K562 (cell line): ENCODE data around the gene ZNF768. TPM values are rescaled to one million over a fixed set of nuclear protein-coding genes. Genes with fewer than 3 reads are reported as not detected.
A peak's percentile ranks its signal among the peaks of the same experiment; 100 is the strongest.

ENCODE experiments used
- CREB1 ChIP-seq, 2 experiments: sonication (generic) in 1 of 2; formaldehyde crosslinking in 1 of 2; IDR thresholded peaks; 2 replicates each; pipeline versions ENCODE4 v1.6.1 to v1.8.0; 2012 to 2022; ENCODE audit warnings: inconsistent platforms in 1 of 2, mild to moderate bottlenecking in 1 of 2, missing genetic modification reagents in 1 of 2, moderate library complexity in 1 of 2
- CREM ChIP-seq: IDR thresholded peaks from 2 replicates; pipeline ENCODE4 v1.6.1; 2014; ENCODE audit warnings: antibody characterized with exemption, low read depth
- EGR1 ChIP-seq: fragments of 450-650 bp; conservative IDR thresholded peaks from 2 replicates; pipeline ENCODE4 v1.6.1; 2017; ENCODE audit warnings: mild to moderate bottlenecking
- FOXA1 ChIP-seq: fragments of 450-650 bp; IDR thresholded peaks from 2 replicates; pipeline ENCODE4 v1.6.1; 2016; ENCODE audit warnings: mild to moderate bottlenecking, borderline replicate concordance
- HMBOX1 ChIP-seq: sonication (generic); IDR thresholded peaks from 2 replicates; pipeline ENCODE4 v1.6.1; 2016
- JUN ChIP-seq, 2 experiments: sonication (generic) in 1 of 2; formaldehyde crosslinking in 1 of 2; IDR thresholded peaks; 2 replicates each; pipeline versions ENCODE4 v1.6.1 to v1.8.0; 2012 to 2022; ENCODE audit warnings: borderline replicate concordance in 2 of 2, mild to moderate bottlenecking in 2 of 2, improper control_type of control experiment in 1 of 2, low read depth in 1 of 2, low read length in 1 of 2, missing genetic modification reagents in 1 of 2
- MTA1 ChIP-seq: fragments of 450-650 bp; IDR thresholded peaks from 2 replicates; pipeline ENCODE4 v1.6.1; 2017; ENCODE audit warnings: borderline replicate concordance
- MYC ChIP-seq, 2 experiments: fragments of 250-450 bp in 1 of 2; sonication (Bioruptor Pico) in 1 of 2; IDR thresholded peaks; 2 replicates each; pipeline versions ENCODE4 v1.5.1 to v1.6.1; 2012 to 2021; ENCODE audit warnings: low read depth in 2 of 2, borderline replicate concordance in 1 of 2, improper control_type of control experiment in 1 of 2, low read length in 1 of 2, mild to moderate bottlenecking in 1 of 2, moderate library complexity in 1 of 2
- NR3C1 ChIP-seq: sonication (generic); formaldehyde crosslinking; IDR thresholded peaks from 2 replicates; pipeline ENCODE4 v1.8.1; 2022; ENCODE audit warnings: missing genetic modification reagents
- PHTF2 ChIP-seq: fragments of 250-450 bp; sonication (Bioruptor Pico); IDR thresholded peaks from 2 replicates; pipeline ENCODE4 v1.5.0; 2021; ENCODE audit warnings: mild to moderate bottlenecking
- PPARD ChIP-seq: fragments of 250-450 bp; sonication (Bioruptor Pico); IDR thresholded peaks from 2 replicates; pipeline ENCODE4 v1.8.0; 2022; ENCODE audit warnings: inconsistent platforms, mild to moderate bottlenecking, moderate library complexity
- RB1 ChIP-seq: fragments of 450-650 bp; IDR thresholded peaks from 2 replicates; pipeline ENCODE4 v1.6.1; 2017; ENCODE audit warnings: low read depth, mild to moderate bottlenecking
- RBFOX2 ChIP-seq: fragments of 200-400 bp; formaldehyde crosslinking; IDR thresholded peaks from 2 replicates; pipeline ENCODE4 v1.6.1; 2017; ENCODE audit warnings: low read depth, mild to moderate bottlenecking, low read length, moderate library complexity
- RFX1 ChIP-seq: fragments of 450-650 bp; IDR thresholded peaks from 2 replicates; pipeline ENCODE4 v1.6.1; 2016; ENCODE audit warnings: mild to moderate bottlenecking, moderate library complexity
- SPI1 ChIP-seq: IDR thresholded peaks from 2 replicates; pipeline ENCODE4 v1.6.1; 2011; ENCODE audit warnings: low read depth, low read length, control low read depth, borderline replicate concordance
- TBP ChIP-seq: optimal IDR thresholded peaks from 2 replicates; pipeline ENCODE3; 2011; ENCODE audit warnings: low read depth, low read length, improper control_type of control experiment
- ZBTB11 ChIP-seq, 3 experiments: fragments of 200-800 bp in 1 of 3; fragments of 250-450 bp in 1 of 3; fragments of 450-650 bp in 1 of 3; sonication (Bioruptor Pico) in 1 of 3; sonication (Bioruptor generic) in 1 of 3; formaldehyde crosslinking in 1 of 3; IDR thresholded peaks; 2 replicates each; pipeline versions ENCODE4 v1.6.1 to v1.8.0; 2016 to 2022; ENCODE audit warnings: mild to moderate bottlenecking in 2 of 3, missing genetic modification characterization in 2 of 3, missing compliant biosample characterization in 1 of 3, moderate library complexity in 1 of 3
- ZEB2 ChIP-seq: fragments of 450-650 bp; IDR thresholded peaks from 2 replicates; pipeline ENCODE4 v1.6.1; 2016
- ZNF143 ChIP-seq: sonication (generic); formaldehyde crosslinking; IDR thresholded peaks from 2 replicates; pipeline ENCODE4 v1.9.0; 2022; ENCODE audit warnings: mild to moderate bottlenecking, missing genetic modification reagents
- ZNF197 ChIP-seq: fragments of 200-800 bp; sonication (Bioruptor generic); IDR thresholded peaks from 2 replicates; pipeline ENCODE4 v1.6.1; 2016; ENCODE audit warnings: low read depth, missing genetic modification characterization, missing compliant biosample characterization
- ZNF239 ChIP-seq: fragments of 250-450 bp; sonication (Bioruptor Pico); IDR thresholded peaks from 2 replicates; pipeline ENCODE4 v1.4.0; 2020; ENCODE audit warnings: mild to moderate bottlenecking
- ZNF316 ChIP-seq: fragments of 450-650 bp; IDR thresholded peaks from 2 replicates; pipeline ENCODE4 v1.6.1; 2016
- ZNF436 ChIP-seq: fragments of 250-450, 450-650 bp; sonication (Bioruptor Pico); formaldehyde crosslinking; IDR thresholded peaks from 2 replicates; pipeline ENCODE4 v1.7.0; 2020; ENCODE audit warnings: mild to moderate bottlenecking
- ZNF583 ChIP-seq: fragments of 250-450 bp; sonication (Bioruptor Pico); IDR thresholded peaks from 2 replicates; pipeline ENCODE4 v1.4.0; 2020
- polyA plus RNA-seq, 8 experiments: library from polyadenylated mRNA; depleted of rRNA in 4 of 8; stranded (reverse) in 5 of 8; unstranded in 3 of 8; fragments of >200 nt; fragmentation: Nextera tagmentation in 2 of 8; fragmentation: Illumina TruSeq in 1 of 8; extraction: Ambion mirVana in 2 of 8; extraction: Trizol in 1 of 8; gene quantifications; 2 replicates each; pipeline versions ENCODE4 v1.2.1 to v1.2.3, GENCODE V29; 2011 to 2014; ENCODE audit warnings: inconsistent platforms in 1 of 8, missing spikeins in 1 of 8
- total RNA-seq, 7 experiments: library from RNA; depleted of rRNA in 6 of 7; stranded (reverse); fragments of >200 nt in 6 of 7; fragmentation: Illumina TruSeq in 2 of 7; extraction: Trizol in 2 of 7; gene quantifications; 2 replicates each; pipeline versions ENCODE4 v1.2.1 to v1.2.3, GENCODE V29; 2011 to 2021; ENCODE audit warnings: low replicate concordance in 1 of 7

Gene ZNF768
- total and polyA plus RNA-seq, 9 of the 15 experiments (the other 6 are each of a cell fraction or from before 2014, with no cell fraction given) = 0.13 to 50.7 (median 26.9) TPM

- TF ChIP-seq CREM = peak; percentile 60
- peak; percentile 35; the same call in 1 of the 2 replicates for TF ChIP-seq JUN (IDR thresholded peaks at IDR 0.05; ENCODE audit: borderline replicate concordance, low read depth, low read length)
- TF ChIP-seq JUN (CRISPR knock-in tag; IDR thresholded peaks at IDR 0.05; ENCODE audit: borderline replicate concordance) = no peak
- TF ChIP-seq ZNF197 = peak; percentile 64; the same call in 1 of the 2 replicates
- peak in 2 of 3 experiments; percentile 80 to 96; a peak in 4 of 6 replicates for TF ChIP-seq ZBTB11 (CRISPR knock-in tag; IDR thresholded peaks at IDR 0.05)
- TF ChIP-seq ZNF143 = 0 out of 2 replicates have a peak, but pooled peaks have one; percentile 35
- TF ChIP-seq FOXA1 = no peak
- TF ChIP-seq EGR1 = peak; percentile 89
- no peak for TF ChIP-seq ZNF239 (CRISPR knock-in tag)
- peak; percentile 54; the same call in 1 of the 2 replicates for TF ChIP-seq NR3C1 (CRISPR knock-in tag)
- TF ChIP-seq CREB1 (IDR thresholded peaks at IDR 0.05) = peak; percentile 82
- TF ChIP-seq CREB1 (CRISPR knock-in tag; IDR thresholded peaks at IDR 0.05) = peak; percentile 63
- 0 out of 2 replicates have a peak, but pooled peaks have one; percentile 29 for TF ChIP-seq SPI1
- TF ChIP-seq RFX1 = no peak
- TF ChIP-seq PPARD (CRISPR knock-in tag) = no peak
- TF ChIP-seq MTA1 = peak; percentile 83
- no peak for TF ChIP-seq ZNF436 (CRISPR knock-in tag)
- peak; percentile 14; the same call in 1 of the 2 replicates for TF ChIP-seq ZNF583 (CRISPR knock-in tag)
- TF ChIP-seq MYC (IDR thresholded peaks at IDR 0.05; ENCODE audit: low read depth, low read length) = peak; percentile 78; the same call in 1 of the 2 replicates
- TF ChIP-seq MYC (CRISPR knock-in tag; IDR thresholded peaks at IDR 0.05; ENCODE audit: borderline replicate concordance, low read depth) = no peak
- peak; percentile 67 for TF ChIP-seq TBP
- TF ChIP-seq ZEB2 = 0 out of 2 replicates have a peak, but pooled peaks have one; percentile 19
- no peak for TF ChIP-seq HMBOX1
- TF ChIP-seq ZNF316 = no peak
- TF ChIP-seq RB1 = peak; percentile 42; the same call in 1 of the 2 replicates
- TF ChIP-seq RBFOX2 = peak; percentile 85
- TF ChIP-seq PHTF2 = no peak
Measured at GRCh38 chr16:30534368-30535105, 8.2 kb upstream of the ZNF768 start, which contains the start of gene ZNF747 (continued).
